H9 (cell line): Measurements from ENCODE around the gene KAT6B. TPM values are rescaled to one million over a fixed set of nuclear protein-coding genes. Genes with fewer than 3 reads are reported as not detected.

Experiments used
- DNase-seq: peaks from one replicate; pipeline ENCODE4 v3.0.0-alpha.2; 2017
- H2AFZ ChIP-seq: one replicate; pipeline ENCODE4 v1.6.1; 2013; ENCODE audit warnings: mild to moderate bottlenecking, low read length, control low read depth, moderate library complexity
- H2AK5ac ChIP-seq: 2 replicates; pipeline ENCODE4 v1.6.1; 2013; ENCODE audit warnings: low read length, control low read depth, mixed read lengths; ENCODE audit not compliant: insufficient read length
- H2BK120ac ChIP-seq: one replicate; pipeline ENCODE4 v1.6.1; 2013; ENCODE audit warnings: low read depth, mild to moderate bottlenecking, low read length, control low read depth, inconsistent platforms; ENCODE audit not compliant: poor library complexity, severe bottlenecking
- H2BK12ac ChIP-seq: 2 replicates; pipeline ENCODE4 v1.6.1; 2013; ENCODE audit warnings: low read length, control low read depth, mixed read lengths, low read depth; ENCODE audit not compliant: insufficient read length
- H2BK15ac ChIP-seq: 2 replicates; pipeline ENCODE4 v1.6.1; 2013; ENCODE audit warnings: low read depth, low read length, control low read depth
- H2BK20ac ChIP-seq: one replicate; pipeline ENCODE4 v1.6.1; 2013; ENCODE audit warnings: low read depth, mild to moderate bottlenecking, low read length, control low read depth, inconsistent platforms; ENCODE audit not compliant: poor library complexity, severe bottlenecking
- H2BK5ac ChIP-seq: 2 replicates; pipeline ENCODE4 v1.6.1; 2013; ENCODE audit warnings: low read length, control low read depth, mixed read lengths; ENCODE audit not compliant: insufficient read length
- H3K14ac ChIP-seq: 2 replicates; pipeline ENCODE4 v1.6.1; 2013; ENCODE audit warnings: low read length, control low read depth; ENCODE audit not compliant: insufficient read depth
- H3K18ac ChIP-seq: 2 replicates; pipeline ENCODE4 v1.6.1; 2013; ENCODE audit warnings: low read depth, mild to moderate bottlenecking, mixed read lengths, low read length, control low read depth; ENCODE audit not compliant: insufficient read length
- H3K23ac ChIP-seq: 2 replicates; pipeline ENCODE4 v1.6.1; 2013; ENCODE audit warnings: low read length, control low read depth, mixed read lengths, low read depth; ENCODE audit not compliant: insufficient read length
- H3K23me2 ChIP-seq: 2 replicates; pipeline ENCODE4 v1.6.1; 2013; ENCODE audit warnings: low read depth, mild to moderate bottlenecking, mixed read lengths, low read length, control low read depth; ENCODE audit not compliant: insufficient read length, poor library complexity, severe bottlenecking
- H3K27ac ChIP-seq: 2 replicates; pipeline ENCODE4 v1.5.1; 2013; ENCODE audit warnings: low read length, control low read depth, mixed read lengths, low read depth; ENCODE audit not compliant: insufficient read length
- H3K27me3 ChIP-seq: 2 replicates; pipeline ENCODE4 v1.6.1; 2013; ENCODE audit warnings: low read length, control low read depth, inconsistent platforms; ENCODE audit not compliant: insufficient read depth
- H3K4ac ChIP-seq: 2 replicates; pipeline ENCODE4 v1.6.1; 2013; ENCODE audit warnings: low read depth, mild to moderate bottlenecking, control low read depth, inconsistent platforms, low read length, moderate library complexity
- H3K4me1 ChIP-seq: 2 replicates; pipeline ENCODE4 v1.6.1; 2013; ENCODE audit warnings: low read length, control low read depth, inconsistent platforms; ENCODE audit not compliant: insufficient read depth
- H3K4me2 ChIP-seq: 2 replicates; pipeline ENCODE4 v1.6.1; 2013; ENCODE audit warnings: low read length, control low read depth, mixed read lengths; ENCODE audit not compliant: insufficient read length, insufficient read depth
- H3K56ac ChIP-seq: 2 replicates; pipeline ENCODE4 v1.6.1; 2013; ENCODE audit warnings: low read depth, mild to moderate bottlenecking, mixed read lengths, low read length, control low read depth; ENCODE audit not compliant: insufficient read length
- H3K79me1 ChIP-seq: 2 replicates; pipeline ENCODE4 v1.6.1; 2013; ENCODE audit warnings: low read depth, mild to moderate bottlenecking, moderate library complexity, low read length, control low read depth, inconsistent platforms; ENCODE audit not compliant: insufficient read depth, poor library complexity, severe bottlenecking
- H3K79me2 ChIP-seq: 2 replicates; pipeline ENCODE4 v1.6.1; 2013; ENCODE audit warnings: low read length, control low read depth, inconsistent platforms; ENCODE audit not compliant: insufficient read depth
- H3K9ac ChIP-seq: 2 replicates; pipeline ENCODE4 v1.6.1; 2013; ENCODE audit warnings: low read length, control low read depth, mixed read lengths; ENCODE audit not compliant: insufficient read length; ENCODE audit errors: extremely low read depth
- H3K9me3 ChIP-seq: one replicate; pipeline ENCODE4 v1.6.1; 2013; ENCODE audit warnings: low read depth, low read length, inconsistent platforms; ENCODE audit not compliant: control insufficient read depth
- H3T11ph ChIP-seq: one replicate; pipeline ENCODE4 v1.6.1; 2013; ENCODE audit warnings: mild to moderate bottlenecking, low read length, control low read depth, inconsistent platforms
- H4K20me1 ChIP-seq: one replicate; pipeline ENCODE4 v1.6.1; 2013; ENCODE audit not compliant: control insufficient read depth, insufficient read length, insufficient read depth
- H4K5ac ChIP-seq: 2 replicates; pipeline ENCODE4 v1.6.1; 2013; ENCODE audit warnings: low read depth, mild to moderate bottlenecking, mixed read lengths, low read length, control low read depth; ENCODE audit not compliant: insufficient read length
- H4K8ac ChIP-seq: replicated peaks from 2 replicates; pipeline ENCODE4 v1.6.1; 2013; ENCODE audit warnings: low read length, control low read depth, mixed read lengths, low read depth; ENCODE audit not compliant: insufficient read length
- H4K91ac ChIP-seq: 2 replicates; pipeline ENCODE4 v1.6.1; 2013; ENCODE audit warnings: low read depth, mild to moderate bottlenecking, moderate library complexity, mixed read lengths, low read length, control low read depth; ENCODE audit not compliant: insufficient read length
- H3K27ac Mint-ChIP-seq, 3 experiments: 2 replicates in 2 of 3; 3 replicates in 1 of 3; pipeline ENCODE4 v1.8.0; 2020 to 2021; ENCODE audit warnings: mixed read lengths in 3 of 3, mild to moderate bottlenecking in 1 of 3, moderate library complexity in 1 of 3
- H3K27me3 Mint-ChIP-seq: 2 replicates; pipeline ENCODE4 v1.8.0; 2021; ENCODE audit warnings: low read depth, mild to moderate bottlenecking, moderate library complexity, mixed read lengths
- H3K36me3 Mint-ChIP-seq, 3 experiments: 2 replicates in 2 of 3; 3 replicates in 1 of 3; pipeline ENCODE4 v1.8.0; 2020 to 2021; ENCODE audit warnings: low read depth in 3 of 3, mixed read lengths in 3 of 3; ENCODE audit not compliant: insufficient read depth in 1 of 3
- H3K4me1 Mint-ChIP-seq, 2 experiments: 2 replicates each; pipeline ENCODE4 v1.8.0; 2020; ENCODE audit warnings: mixed read lengths in 2 of 2
- H3K4me3 Mint-ChIP-seq, 2 experiments: 2 replicates in 1 of 2; 3 replicates in 1 of 2; pipeline ENCODE4 v1.8.0; 2020 to 2021; ENCODE audit warnings: mild to moderate bottlenecking in 2 of 2, mixed read lengths in 2 of 2, moderate library complexity in 1 of 2
- H3K9me3 Mint-ChIP-seq, 2 experiments: 2 replicates in 1 of 2; 3 replicates in 1 of 2; pipeline ENCODE4 v1.8.0; 2020; ENCODE audit warnings: mild to moderate bottlenecking in 2 of 2, mixed read lengths in 2 of 2, moderate library complexity in 1 of 2
- CTCF ChIP-seq: fragments of 200-600 bp; sonication (generic); conservative IDR thresholded peaks from 3 replicates; pipeline ENCODE4 v1.8.0; 2021; ENCODE audit warnings: antibody characterized with exemption, mild to moderate bottlenecking
- whole genome bisulfite sequencing: extraction: QIAGEN DNeasy Blood & Tissue Kit; methylation state at CpG from one replicate; pipeline ENCODE4 v1.1.7; 2013; ENCODE audit warnings: missing lambda C conversion rate, low lambda C conversion rate, mixed read lengths; ENCODE audit not compliant: insufficient read length; ENCODE audit errors: extremely low coverage; 5-methylcytosine and 5-hydroxymethylcytosine counted together
- total RNA-seq: library from RNA; stranded (reverse); gene quantifications from 2 replicates; pipeline ENCODE4 v1.2.1, GENCODE V29; 2021

Gene KAT6B
- total RNA-seq, 1 experiment from 2014 or later = 34.2 TPM

- no peak for TF ChIP-seq CTCF
- Histone ChIP-seq H2BK120ac (no peak overlapping the region), H4K20me1 (no peaks in the 10 kb centered on the region), H3K4me2 (no peak overlapping the region), H3K9me3 (no peaks in the 10 kb centered on the region), H3K79me2 (no peaks in the 10 kb centered on the region), H3K4ac (no peak overlapping the region), H3K14ac (no peak overlapping the region), H2AFZ (no peak overlapping the region), H3T11ph (no peak overlapping the region), H4K5ac (no peak overlapping the region), H2BK12ac (no peak overlapping the region), H3K23me2 (no peaks in the 10 kb centered on the region), H2BK5ac (no peak overlapping the region), H3K27ac (no peak overlapping the region), H4K91ac (no peak overlapping the region), H3K9ac (no peak overlapping the region), H2BK20ac (no peak overlapping the region), H3K4me1 (no peaks in the 10 kb centered on the region), H2BK15ac (no peak overlapping the region), H3K18ac (no peak overlapping the region), H3K27me3 (no peaks in the 10 kb centered on the region), H3K23ac (no peak overlapping the region), H3K79me1 (no peaks in the 10 kb centered on the region), H2AK5ac (no peak overlapping the region), H3K56ac (no peak overlapping the region), H4K8ac (no peak overlapping the region)
- no peaks in the 10 kb centered on the region for H3K4me1 Mint-ChIP-seq
- peaks cover 6 to 41% (median 30%) of the 10 kb centered on the region in 3 experiments; a peak in 6 of 7 replicates for H3K36me3 Mint-ChIP-seq
- H3K9me3 Mint-ChIP-seq = no peaks in the 10 kb centered on the region
- H3K4me3 Mint-ChIP-seq = no peak overlapping the region
- H3K27me3 Mint-ChIP-seq = no peaks in the 10 kb centered on the region
- DNase-seq = no peak
- H3K27ac Mint-ChIP-seq = no peak overlapping the region
- no CpG with 5 or more reads among the region's 15 CpGs for WGBS
Observed at GRCh38 chr10:75029420-75029819, 203.0 kb downstream of the KAT6B start.
